ENCODE data around the gene BAZ1A.

Gene BAZ1A

DNA sequence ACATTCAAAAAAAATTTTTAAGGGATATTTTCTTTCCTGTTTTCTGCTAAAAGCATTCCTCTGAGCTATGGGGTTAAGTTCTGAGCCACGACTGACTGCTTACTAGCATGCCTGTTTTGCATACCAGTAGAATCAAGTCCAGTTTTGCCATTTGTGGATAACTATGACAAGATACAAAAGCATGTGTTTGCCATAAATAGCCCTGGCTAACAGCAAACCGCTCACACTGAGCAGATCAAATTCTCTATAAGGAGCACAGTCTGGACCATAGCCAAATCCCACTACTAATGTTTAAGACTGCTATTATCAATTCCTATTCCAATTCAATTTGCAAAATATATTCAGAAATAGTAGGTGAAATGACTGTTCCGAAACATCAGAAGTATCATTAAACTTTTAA, 164.0 kb downstream of the BAZ1A start:
- no peak overlapping the region for H3K27ac ChIP-seq (ENCODE audit: low read length)
- H3K36me3 ChIP-seq (ENCODE audit: control insufficient read depth, insufficient read depth, low read length): no peaks in the 10 kb centered on the region; the same call in 1 of the 2 replicates
- no CpG with 5 or more reads among the region's 3 CpGs for WGBS (ENCODE audit: insufficient coverage, insufficient read length)
- no peak overlapping the region for H3K4me3 ChIP-seq (ENCODE audit: low read length)
- H3K4me1 ChIP-seq (ENCODE audit: control insufficient read depth, insufficient read depth, low read length): no peaks in the 10 kb centered on the region
- H3K27me3 ChIP-seq (ENCODE audit: control insufficient read depth, insufficient read depth, low read length): no peaks in the 10 kb centered on the region
- no peaks in the 10 kb centered on the region for H3K9me3 ChIP-seq (ENCODE audit: control insufficient read depth, insufficient read depth, low read length)
- no peak for DNase-seq (ENCODE audit: low read depth, low spot score)

DNA sequence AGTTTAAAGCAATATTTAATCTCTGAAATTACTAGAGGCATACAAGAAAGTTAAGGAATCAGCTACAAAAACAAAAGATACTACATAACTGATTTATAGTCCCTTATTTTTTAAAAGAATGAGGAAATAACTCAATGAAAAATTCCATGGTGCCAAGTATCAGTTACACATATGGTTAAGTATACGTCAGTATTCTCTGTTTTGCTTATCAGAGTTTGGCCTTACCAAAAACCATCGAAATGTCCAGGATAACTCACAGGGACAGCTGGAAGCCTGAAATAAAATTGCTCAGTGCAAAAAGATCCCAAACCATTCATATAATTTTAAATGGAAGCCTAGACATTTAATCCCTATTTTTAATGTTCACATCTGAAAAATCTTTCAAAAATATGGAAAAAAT, 164.4 kb downstream of the BAZ1A start:
- Histone ChIP-seq H3K4me3 (ENCODE audit: low read length) (no peak overlapping the region), H3K9me3 (ENCODE audit: control insufficient read depth, insufficient read depth, low read length) (no peaks in the 10 kb centered on the region), H3K27ac (ENCODE audit: low read length) (no peak overlapping the region), H3K36me3 (ENCODE audit: control insufficient read depth, insufficient read depth, low read length) (no peaks in the 10 kb centered on the region; the same call in 1 of the 2 replicates), H3K27me3 (ENCODE audit: control insufficient read depth, insufficient read depth, low read length) (no peaks in the 10 kb centered on the region), H3K4me1 (ENCODE audit: control insufficient read depth, insufficient read depth, low read length) (no peaks in the 10 kb centered on the region)
- WGBS (ENCODE audit: insufficient coverage, insufficient read length): no CpG with 5 or more reads among the region's 2 CpGs
- DNase-seq (ENCODE audit: low read depth, low spot score): no peak

DNA sequence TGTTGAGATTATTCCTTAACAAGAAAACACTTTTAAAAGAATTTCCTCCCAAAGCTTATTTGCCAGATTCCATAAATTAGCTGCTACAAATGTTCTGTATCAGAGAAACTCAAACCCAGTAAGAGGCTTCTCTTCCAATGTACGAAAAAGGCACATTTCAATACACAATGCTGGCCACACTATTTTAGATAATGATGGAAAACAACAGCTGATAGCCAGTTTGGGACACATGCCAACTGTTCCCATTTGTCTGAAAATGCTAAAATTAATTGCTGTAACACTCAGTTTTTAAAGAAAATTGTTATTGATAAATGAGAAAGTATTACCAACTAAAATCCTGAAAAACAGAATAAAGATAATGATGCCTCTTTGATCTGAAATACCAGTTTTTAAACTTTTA, 165.2 kb downstream of the BAZ1A start:
- Histone ChIP-seq H3K4me3 (ENCODE audit: low read length) (no peak overlapping the region), H3K36me3 (ENCODE audit: control insufficient read depth, insufficient read depth, low read length) (no peaks in the 10 kb centered on the region; the same call in 1 of the 2 replicates), H3K27ac (ENCODE audit: low read length) (no peak overlapping the region), H3K27me3 (ENCODE audit: control insufficient read depth, insufficient read depth, low read length) (no peaks in the 10 kb centered on the region), H3K9me3 (ENCODE audit: control insufficient read depth, insufficient read depth, low read length) (no peaks in the 10 kb centered on the region), H3K4me1 (ENCODE audit: control insufficient read depth, insufficient read depth, low read length) (no peaks in the 10 kb centered on the region)
- DNase-seq (ENCODE audit: low read depth, low spot score): no peak
- WGBS (ENCODE audit: insufficient coverage, insufficient read length): no CpG with 5 or more reads among the region's 1 CpG

DNA sequence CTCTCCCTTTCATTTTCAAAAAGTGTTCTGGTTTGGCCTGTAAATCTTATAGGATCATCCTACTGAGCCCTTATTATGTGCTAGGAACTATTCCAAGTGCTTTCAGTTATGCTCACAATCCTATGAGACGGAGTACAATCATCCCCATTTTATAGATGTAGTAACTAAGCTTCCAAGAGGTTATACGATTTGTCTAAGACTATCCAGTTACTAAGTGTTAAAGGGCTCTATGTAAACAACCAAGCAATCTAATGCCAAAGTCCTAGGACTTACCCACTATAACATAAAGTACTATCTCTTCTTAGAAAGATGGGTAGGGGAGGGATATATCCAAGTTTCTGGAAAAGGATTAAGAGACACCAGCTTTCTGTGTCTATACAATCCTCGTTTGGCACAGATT, 167.4 kb downstream of the BAZ1A start:
- no CpG with 5 or more reads among the region's 3 CpGs for whole genome bisulfite sequencing (ENCODE audit: insufficient coverage, insufficient read length)
- H3K4me3 ChIP-seq (ENCODE audit: low read length): no peak overlapping the region
- H3K27me3 ChIP-seq (ENCODE audit: control insufficient read depth, insufficient read depth, low read length): no peaks in the 10 kb centered on the region
- no peaks in the 10 kb centered on the region for H3K4me1 ChIP-seq (ENCODE audit: control insufficient read depth, insufficient read depth, low read length)
- H3K27ac ChIP-seq (ENCODE audit: low read length): no peak overlapping the region
- DNase-seq (ENCODE audit: low read depth, low spot score): no peak
- H3K36me3 ChIP-seq (ENCODE audit: control insufficient read depth, insufficient read depth, low read length): no peaks in the 10 kb centered on the region; the same call in 1 of the 2 replicates
- H3K9me3 ChIP-seq (ENCODE audit: control insufficient read depth, insufficient read depth, low read length): no peaks in the 10 kb centered on the region

Measured in iPS DF 6.9 (cell line).